ENCODE data around the gene KY. TPM values are rescaled to one million over a fixed set of nuclear protein-coding genes. Genes with fewer than 3 reads are reported as not detected.

Gene KY
- total and polyA plus RNA-seq, 4 donors, result 0.05 to 0.08 TPM; not detected in 2

DNA sequence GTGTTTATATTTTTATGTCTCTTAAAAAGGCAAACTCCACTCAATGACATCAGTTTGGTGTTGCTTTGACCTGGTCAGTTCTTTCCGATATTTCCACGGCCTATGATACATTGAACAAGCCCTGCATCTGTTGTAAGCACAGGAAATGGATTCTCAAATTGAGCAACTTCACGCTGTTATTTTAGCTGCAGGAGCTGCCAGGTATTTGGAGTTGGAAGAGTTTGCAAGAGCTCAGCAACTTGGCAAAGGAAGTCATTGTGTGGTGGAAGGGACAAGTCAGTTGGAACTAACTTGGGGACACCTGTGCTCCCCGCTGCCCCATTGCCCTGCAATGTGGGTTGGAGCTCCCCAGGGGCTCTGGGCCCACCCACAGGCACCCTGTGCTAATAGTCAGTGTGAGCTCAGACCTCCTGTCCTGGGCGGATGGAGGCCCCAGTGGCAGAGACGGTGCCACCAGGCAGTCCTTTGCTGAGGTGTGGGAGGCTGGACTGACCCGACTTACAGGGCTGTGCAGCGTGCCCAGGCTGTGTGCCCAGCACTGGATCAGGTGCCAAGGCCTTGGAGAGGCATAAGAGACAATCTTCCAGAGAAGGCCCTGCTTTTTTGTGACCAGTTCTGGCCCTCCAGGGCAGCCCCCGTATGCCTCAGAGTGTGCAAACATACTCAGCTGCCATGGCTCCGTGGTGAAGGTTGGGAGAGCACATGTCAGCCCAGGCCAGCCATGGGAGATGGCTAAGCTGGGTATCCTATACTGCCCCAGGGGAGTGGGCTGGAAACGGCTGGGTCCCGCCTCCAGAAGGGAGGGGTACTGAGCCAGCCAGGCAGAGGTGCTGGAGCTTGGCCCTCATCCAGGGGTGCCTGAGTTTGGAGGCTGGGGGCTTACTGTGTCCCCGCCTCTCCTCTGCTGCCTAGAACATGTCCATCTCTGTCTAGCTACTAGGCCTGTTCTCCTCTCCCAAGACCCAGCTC lies 43.5 kb downstream of the KY start:
- Histone ChIP-seq H3K9ac (ENCODE audit: low read depth in 1 of 2, low read length in 2 of 2) (no peak overlapping the region), H3K4me3 (ENCODE audit: low read depth in 1 of 3, low read length in 3 of 3) (no peak overlapping the region), H3K9me3 (ENCODE audit: control insufficient read depth in 4 of 4, low read length in 3 of 4) (no peaks in the 10 kb centered on the region), H3K36me3 (ENCODE audit: control insufficient read depth in 4 of 4, insufficient read depth in 3 of 4, low read depth in 1 of 4, low read length in 3 of 4) (no peaks in the 10 kb centered on the region), H3K4me1 (ENCODE audit: control insufficient read depth in 4 of 4, insufficient read depth in 4 of 4, low read length in 3 of 4) (peaks cover 0 to 7% (median 0%) of the 10 kb centered on the region in 4 donors), H3K27ac (ENCODE audit: low read depth in 1 of 2, low read length in 2 of 2) (no peak overlapping the region), H3K27me3 (ENCODE audit: control insufficient read depth in 4 of 4, insufficient read depth in 4 of 4, low read length in 3 of 4) (no peaks in the 10 kb centered on the region)
- 65% methylated on average over 13 of the region's 13 CpGs for WGBS
- DNase-seq (ENCODE audit: low spot score), result no peak
- TF ChIP-seq RXRA (IDR thresholded peaks at IDR 0.05), result peak in 1 of 2 donors; percentile 39
- peak in 1 of 2 donors; percentile 49 for TF ChIP-seq HNF4A (conservative IDR thresholded peaks at IDR 0.05)
- peak in 1 of 2 donors; percentile 47 for TF ChIP-seq GABPA (IDR thresholded peaks at IDR 0.05 in 1 of 2, conservative IDR thresholded peaks at IDR 0.05 in 1 of 2)
- peak; percentile 50 for TF ChIP-seq YY1 (IDR thresholded peaks at IDR 0.05)
- TF ChIP-seq HNF4G (IDR thresholded peaks at IDR 0.05), result no peak

DNA sequence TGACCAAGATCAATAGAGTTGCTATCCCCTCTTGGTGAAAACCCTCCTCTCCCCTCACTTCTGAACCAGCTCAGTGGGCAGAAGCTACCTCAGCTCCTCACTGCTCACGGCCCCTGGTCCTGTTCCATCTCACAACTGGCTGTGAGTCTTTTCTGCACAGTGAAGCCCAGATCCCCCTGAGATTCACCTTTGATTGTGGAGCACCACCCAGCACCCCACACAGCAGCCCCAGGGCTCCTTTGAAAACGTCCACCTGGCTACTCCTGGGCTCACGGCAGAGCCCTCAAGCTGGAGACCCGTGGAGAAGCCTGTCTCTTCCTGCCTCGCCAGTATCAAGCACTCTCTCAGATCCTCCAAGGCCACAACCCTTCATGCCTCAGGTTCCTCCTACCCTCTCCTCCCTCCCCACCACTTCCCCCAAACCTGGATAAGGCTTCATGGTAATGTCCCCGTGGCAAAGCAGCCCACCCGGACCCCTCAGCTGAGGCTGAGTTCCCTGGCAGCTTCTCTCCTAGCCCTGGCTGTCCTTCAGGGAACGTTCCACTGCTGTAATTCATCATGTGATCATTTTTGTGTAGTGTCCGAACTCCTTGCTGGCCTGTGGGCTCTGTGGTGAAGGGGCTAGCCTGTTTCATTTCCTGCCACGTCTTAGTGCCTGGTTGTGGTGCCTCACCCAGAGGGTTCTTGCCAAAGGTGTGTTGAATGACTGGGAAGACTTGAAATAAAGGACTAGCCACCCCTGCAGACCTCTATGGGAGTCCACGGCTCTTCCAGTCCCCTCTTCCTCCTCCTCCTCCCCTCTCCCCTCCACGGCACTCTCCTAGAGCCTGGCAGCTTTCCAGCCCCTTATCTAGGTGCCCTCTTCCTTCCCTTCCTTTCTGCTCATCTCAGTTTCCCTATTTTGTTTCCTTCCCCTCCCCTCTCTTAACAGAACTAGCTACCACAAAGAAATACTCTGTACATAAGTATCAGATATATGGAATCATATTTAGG lies 44.5 kb downstream of the KY start:
- Histone ChIP-seq H3K9ac (ENCODE audit: low read depth in 1 of 2, low read length in 2 of 2) (no peak overlapping the region), H3K27me3 (ENCODE audit: control insufficient read depth in 4 of 4, insufficient read depth in 4 of 4, low read length in 3 of 4) (no peaks in the 10 kb centered on the region), H3K27ac (ENCODE audit: low read depth in 1 of 2, low read length in 2 of 2) (no peak overlapping the region), H3K4me3 (ENCODE audit: low read depth in 1 of 3, low read length in 3 of 3) (no peak overlapping the region), H3K36me3 (ENCODE audit: control insufficient read depth in 4 of 4, insufficient read depth in 3 of 4, low read depth in 1 of 4, low read length in 3 of 4) (no peaks in the 10 kb centered on the region), H3K4me1 (ENCODE audit: control insufficient read depth in 4 of 4, insufficient read depth in 4 of 4, low read length in 3 of 4) (peaks cover 0 to 7% (median 0%) of the 10 kb centered on the region in 4 donors), H3K9me3 (ENCODE audit: control insufficient read depth in 4 of 4, low read length in 3 of 4) (no peaks in the 10 kb centered on the region)
- WGBS, result 63% methylated on average over 12 of the region's 12 CpGs
- no peak for DNase-seq (ENCODE audit: low spot score)
- no peak for TF ChIP-seq TAF1 (conservative IDR thresholded peaks at IDR 0.05)
- no peak for TF ChIP-seq EGR1 (IDR thresholded peaks at IDR 0.05; ENCODE audit: low read depth in 2 of 2)
- no peak for TF ChIP-seq RXRA (IDR thresholded peaks at IDR 0.05)
- no peak for TF ChIP-seq JUND (IDR thresholded peaks at IDR 0.05)
- TF ChIP-seq, protein P1, sequence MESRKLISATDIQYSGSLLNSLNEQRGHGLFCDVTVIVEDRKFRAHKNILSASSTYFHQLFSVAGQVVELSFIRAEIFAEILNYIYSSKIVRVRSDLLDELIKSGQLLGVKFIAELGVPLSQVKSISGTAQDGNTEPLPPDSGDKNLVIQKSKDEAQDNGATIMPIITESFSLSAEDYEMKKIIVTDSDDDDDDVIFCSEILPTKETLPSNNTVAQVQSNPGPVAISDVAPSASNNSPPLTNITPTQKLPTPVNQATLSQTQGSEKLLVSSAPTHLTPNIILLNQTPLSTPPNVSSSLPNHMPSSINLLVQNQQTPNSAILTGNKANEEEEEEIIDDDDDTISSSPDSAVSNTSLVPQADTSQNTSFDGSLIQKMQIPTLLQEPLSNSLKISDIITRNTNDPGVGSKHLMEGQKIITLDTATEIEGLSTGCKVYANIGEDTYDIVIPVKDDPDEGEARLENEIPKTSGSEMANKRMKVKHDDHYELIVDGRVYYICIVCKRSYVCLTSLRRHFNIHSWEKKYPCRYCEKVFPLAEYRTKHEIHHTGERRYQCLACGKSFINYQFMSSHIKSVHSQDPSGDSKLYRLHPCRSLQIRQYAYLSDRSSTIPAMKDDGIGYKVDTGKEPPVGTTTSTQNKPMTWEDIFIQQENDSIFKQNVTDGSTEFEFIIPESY (IDR thresholded peaks at IDR 0.05), result no peak
- TF ChIP-seq SP1 (IDR thresholded peaks at IDR 0.05), result no peak
- no peak for TF ChIP-seq GABPA (IDR thresholded peaks at IDR 0.05 in 1 of 2, conservative IDR thresholded peaks at IDR 0.05 in 1 of 2)
- TF ChIP-seq, protein P2, sequence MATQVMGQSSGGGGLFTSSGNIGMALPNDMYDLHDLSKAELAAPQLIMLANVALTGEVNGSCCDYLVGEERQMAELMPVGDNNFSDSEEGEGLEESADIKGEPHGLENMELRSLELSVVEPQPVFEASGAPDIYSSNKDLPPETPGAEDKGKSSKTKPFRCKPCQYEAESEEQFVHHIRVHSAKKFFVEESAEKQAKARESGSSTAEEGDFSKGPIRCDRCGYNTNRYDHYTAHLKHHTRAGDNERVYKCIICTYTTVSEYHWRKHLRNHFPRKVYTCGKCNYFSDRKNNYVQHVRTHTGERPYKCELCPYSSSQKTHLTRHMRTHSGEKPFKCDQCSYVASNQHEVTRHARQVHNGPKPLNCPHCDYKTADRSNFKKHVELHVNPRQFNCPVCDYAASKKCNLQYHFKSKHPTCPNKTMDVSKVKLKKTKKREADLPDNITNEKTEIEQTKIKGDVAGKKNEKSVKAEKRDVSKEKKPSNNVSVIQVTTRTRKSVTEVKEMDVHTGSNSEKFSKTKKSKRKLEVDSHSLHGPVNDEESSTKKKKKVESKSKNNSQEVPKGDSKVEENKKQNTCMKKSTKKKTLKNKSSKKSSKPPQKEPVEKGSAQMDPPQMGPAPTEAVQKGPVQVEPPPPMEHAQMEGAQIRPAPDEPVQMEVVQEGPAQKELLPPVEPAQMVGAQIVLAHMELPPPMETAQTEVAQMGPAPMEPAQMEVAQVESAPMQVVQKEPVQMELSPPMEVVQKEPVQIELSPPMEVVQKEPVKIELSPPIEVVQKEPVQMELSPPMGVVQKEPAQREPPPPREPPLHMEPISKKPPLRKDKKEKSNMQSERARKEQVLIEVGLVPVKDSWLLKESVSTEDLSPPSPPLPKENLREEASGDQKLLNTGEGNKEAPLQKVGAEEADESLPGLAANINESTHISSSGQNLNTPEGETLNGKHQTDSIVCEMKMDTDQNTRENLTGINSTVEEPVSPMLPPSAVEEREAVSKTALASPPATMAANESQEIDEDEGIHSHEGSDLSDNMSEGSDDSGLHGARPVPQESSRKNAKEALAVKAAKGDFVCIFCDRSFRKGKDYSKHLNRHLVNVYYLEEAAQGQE (IDR thresholded peaks at IDR 0.05), result no peak
- no peak for TF ChIP-seq HNF4G (IDR thresholded peaks at IDR 0.05)
- no peak for TF ChIP-seq NR2F2 (IDR thresholded peaks at IDR 0.05)
- TF ChIP-seq, protein P3, sequence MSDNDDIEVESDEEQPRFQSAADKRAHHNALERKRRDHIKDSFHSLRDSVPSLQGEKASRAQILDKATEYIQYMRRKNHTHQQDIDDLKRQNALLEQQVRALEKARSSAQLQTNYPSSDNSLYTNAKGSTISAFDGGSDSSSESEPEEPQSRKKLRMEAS (IDR thresholded peaks at IDR 0.05), result no peak

Measured in liver (tissue), 9 donors.